HCT116 (cell line): ENCODE measurements around the gene KIF25. TPM values are rescaled to one million over a fixed set of nuclear protein-coding genes. Genes with fewer than 3 reads are reported as not detected.

ENCODE experiments used
- ATAC-seq: fragments of 200-7000 bp; cut with Tn5 transposase; 2 replicates; pipeline ENCODE4 v1.9.1; 2020; ENCODE audit warnings: mild to moderate bottlenecking, moderate library complexity
- BruUV-seq: library from RNA; stranded (reverse); fragments of 400-500 nt; replicated peaks from 2 replicates; lab custom pipeline; 2021; lab: Mats Ljungman, UMichigan
- CTCF ChIA-PET: fragments of 300-600 bp; sonication (Branson Sonifier 250); formaldehyde crosslinking; loops from one replicate; lab custom pipeline; 2021; ENCODE audit warnings: antibody characterized with exemption; lab: Charles Lee
- POLR2A ChIA-PET: fragments of 300-600, 350-600 bp; sonication (Branson Sonifier 250); formaldehyde crosslinking; loops from one replicate; lab custom pipeline; 2021; ENCODE audit warnings: antibody characterized with exemption; lab: Charles Lee
- RAD21 ChIA-PET, 2 experiments: fragments of 300-600 bp; sonication (Branson Sonifier 250); formaldehyde crosslinking; loops; one replicate each; lab custom pipeline; 2023; ENCODE audit warnings: low total read pairs in 2 of 2; ENCODE audit not compliant: uncharacterized antibody in 2 of 2, unreplicated experiment in 2 of 2, low non-redundant PET in 1 of 2; lab: Charles Lee
- DNase-seq: peaks from one replicate; pipeline ENCODE4 v3.0.0-alpha.2; 2010; ENCODE audit warnings: low read depth, low spot score
- H2AFZ ChIP-seq: fragments of 200-600 bp; shearing (Covaris generic), sonication (generic); 2 replicates; pipeline ENCODE4 v1.6.1; 2017; ENCODE audit warnings: low read depth, mixed run types, mixed read lengths, antibody characterized with exemption, low read length; ENCODE audit not compliant: poor library complexity, severe bottlenecking
- H3K27ac ChIP-seq: 2 replicates; pipeline ENCODE4 v1.5.1; 2012; ENCODE audit warnings: low read depth, low read length
- H3K27me3 ChIP-seq: fragments of 200-600 bp; sonication (generic); 2 replicates; pipeline ENCODE4 v1.6.1; 2016; ENCODE audit warnings: mixed run types, low read length, mixed read lengths; ENCODE audit not compliant: insufficient read depth
- H3K36me3 ChIP-seq, 2 experiments: fragments of 200-500 bp in 1 of 2; fragments of 200-600 bp in 1 of 2; sonication (Bioruptor generic) in 1 of 2; sonication (generic) in 1 of 2; 2 replicates each; pipeline versions ENCODE4 v1.5.1 to v1.6.1; 2014 to 2016; ENCODE audit warnings: low read length in 2 of 2, inconsistent platforms in 1 of 2, mixed read lengths in 1 of 2, mixed run types in 1 of 2; ENCODE audit not compliant: insufficient read depth in 2 of 2, control insufficient read depth in 1 of 2
- H3K4me1 ChIP-seq, 2 experiments: fragments of 200-600 bp in 1 of 2; sonication (generic) in 1 of 2; 2 replicates each; pipeline versions ENCODE4 v1.5.1 to v1.6.1; 2012 to 2017; ENCODE audit warnings: low read length in 2 of 2, inconsistent platforms in 1 of 2, mild to moderate bottlenecking in 1 of 2, mixed read lengths in 1 of 2, mixed run types in 1 of 2, moderate library complexity in 1 of 2; ENCODE audit not compliant: insufficient read depth in 2 of 2, control insufficient read depth in 1 of 2
- H3K4me2 ChIP-seq: fragments of 200-600 bp; sonication (generic); 2 replicates; pipeline ENCODE4 v1.6.1; 2017; ENCODE audit warnings: mixed run types, low read length, mixed read lengths
- H3K4me3 ChIP-seq, 2 experiments: fragments of 200-600 bp in 1 of 2; sonication (generic) in 1 of 2; replicated peaks in 1 of 2; 2 replicates each; pipeline ENCODE4 v1.5.1; 2011 to 2016; ENCODE audit warnings: low read length in 2 of 2, control low read depth in 1 of 2, low read depth in 1 of 2, mild to moderate bottlenecking in 1 of 2, mixed read lengths in 1 of 2, mixed run types in 1 of 2
- H3K79me2 ChIP-seq: fragments of 200-600 bp; sonication (generic); 2 replicates; pipeline ENCODE4 v1.6.1; 2017; ENCODE audit warnings: mild to moderate bottlenecking, mixed run types, low read length, moderate library complexity, mixed read lengths; ENCODE audit not compliant: insufficient read depth
- H3K9ac ChIP-seq: fragments of 200-600 bp; sonication (generic); 2 replicates; pipeline ENCODE4 v1.6.1; 2016; ENCODE audit warnings: low read length, mixed read lengths
- H3K9me2 ChIP-seq: fragments of 200-600 bp; sonication (generic), shearing (Covaris generic); 2 replicates; pipeline ENCODE4 v1.6.1; 2017; ENCODE audit warnings: mixed run types, mild to moderate bottlenecking, moderate library complexity; ENCODE audit not compliant: insufficient read depth
- H3K9me3 ChIP-seq, 2 experiments: fragments of 200-500 bp in 1 of 2; fragments of 200-600 bp in 1 of 2; sonication (Bioruptor generic) in 1 of 2; sonication (generic) in 1 of 2; 2 replicates each; pipeline ENCODE4 v1.6.1; 2014 to 2017; ENCODE audit warnings: low read length in 2 of 2, mixed read lengths in 2 of 2, inconsistent platforms in 1 of 2, low read depth in 1 of 2, mild to moderate bottlenecking in 1 of 2, mixed run types in 1 of 2, moderate library complexity in 1 of 2; ENCODE audit not compliant: control insufficient read depth in 1 of 2, insufficient read depth in 1 of 2
- H4K20me1 ChIP-seq: fragments of 200-600 bp; sonication (generic), shearing (Covaris generic); 2 replicates; pipeline ENCODE4 v1.6.1; 2017; ENCODE audit warnings: mixed run types, mild to moderate bottlenecking, moderate library complexity; ENCODE audit not compliant: insufficient read depth
- CBX3 ChIP-seq: IDR thresholded peaks from 2 replicates; pipeline ENCODE4 v1.6.1; 2012; ENCODE audit warnings: low read depth
- CEBPB ChIP-seq: IDR thresholded peaks from 2 replicates; pipeline ENCODE4 v1.6.1; 2012; ENCODE audit warnings: low read depth
- EGR1 ChIP-seq: IDR thresholded peaks from 2 replicates; pipeline ENCODE4 v1.6.1; 2012; ENCODE audit warnings: low read depth
- ELF1 ChIP-seq: IDR thresholded peaks from 2 replicates; pipeline ENCODE4 v1.6.1; 2012; ENCODE audit warnings: low read depth, borderline replicate concordance
- EZH2 ChIP-seq: fragments of 200-600 bp; sonication (generic); IDR thresholded peaks from 2 replicates; pipeline ENCODE4 v1.6.1; 2017; ENCODE audit warnings: antibody characterized with exemption, mixed run types
- EZH2phosphoT487 ChIP-seq: fragments of 200-600 bp; IDR thresholded peaks from 2 replicates; pipeline ENCODE4 v1.6.1; 2018; ENCODE audit warnings: antibody characterized with exemption, borderline replicate concordance
- FOSL1 ChIP-seq: IDR thresholded peaks from 2 replicates; pipeline ENCODE4 v1.6.1; 2012; ENCODE audit warnings: low read depth
- JUND ChIP-seq: IDR thresholded peaks from 2 replicates; pipeline ENCODE4 v1.6.1; 2012
- POLR2A ChIP-seq: IDR thresholded peaks from 2 replicates; pipeline ENCODE4 v1.7.0; 2011; ENCODE audit warnings: borderline replicate concordance; ENCODE audit not compliant: insufficient read depth, insufficient read length; ENCODE audit errors: extremely low read depth
- POLR2AphosphoS5 ChIP-seq: IDR thresholded peaks from 2 replicates; pipeline ENCODE4 v1.6.1; 2011; ENCODE audit warnings: mild to moderate bottlenecking, low read depth, low read length, moderate library complexity
- SIN3A ChIP-seq: IDR thresholded peaks from 2 replicates; pipeline ENCODE4 v1.6.1; 2012; ENCODE audit warnings: low read depth
- SP1 ChIP-seq: IDR thresholded peaks from 2 replicates; pipeline ENCODE4 v1.6.1; 2012; ENCODE audit warnings: low read depth
- SRF ChIP-seq: IDR thresholded peaks from 2 replicates; pipeline ENCODE4 v1.6.1; 2012; ENCODE audit warnings: low read depth
- TCF7L2 ChIP-seq: IDR thresholded peaks from 2 replicates; pipeline ENCODE4 v1.7.0; 2011; ENCODE audit warnings: borderline replicate concordance, inconsistent platforms; ENCODE audit not compliant: insufficient read depth, insufficient read length; ENCODE audit errors: extremely low read depth
- YY1 ChIP-seq: IDR thresholded peaks from 2 replicates; pipeline ENCODE4 v1.6.1; 2011; ENCODE audit warnings: low read length, low read depth, moderate library complexity, mild to moderate bottlenecking; ENCODE audit not compliant: insufficient replicate concordance; ENCODE audit errors: extremely low read depth
- ZFX ChIP-seq: fragments of 450-650 bp; IDR thresholded peaks from 2 replicates; pipeline ENCODE4 v1.6.1; 2017
- intact Hi-C: fragments of 100-400 bp; cut with micrococcal nuclease; formaldehyde crosslinking; loops from 2 replicates; pipeline ENCODE4 v1.10.0; 2022
- total RNA-seq: library from RNA; stranded (reverse); gene quantifications from one replicate; pipeline ENCODE4 v1.2.1, GENCODE V29; 2021; ENCODE audit not compliant: unreplicated experiment
- TF ChIP-seq, protein P1 (sequence below): IDR thresholded peaks from 2 replicates; pipeline ENCODE4 v1.6.1; 2012
- TF ChIP-seq, protein P2 (sequence below): IDR thresholded peaks from 2 replicates; pipeline ENCODE4 v1.6.1; 2012; ENCODE audit warnings: low read depth
- TF ChIP-seq, protein P3 (sequence below), 3 experiments: fragments of 200-600 bp in 1 of 3; sonication (generic) in 1 of 3; IDR thresholded peaks in 2 of 3; conservative IDR thresholded peaks in 1 of 3; 2 replicates each; pipeline ENCODE4 v1.5.1; 2012 to 2017; ENCODE audit warnings: low read depth in 2 of 3, low read length in 2 of 3, antibody characterized with exemption in 1 of 3, borderline replicate concordance in 1 of 3, control low read depth in 1 of 3, mild to moderate bottlenecking in 1 of 3, mixed read lengths in 1 of 3, mixed run types in 1 of 3, moderate library complexity in 1 of 3; ENCODE audit not compliant: insufficient read depth in 1 of 3
- TF ChIP-seq, protein P4 (sequence below): IDR thresholded peaks from 2 replicates; pipeline ENCODE4 v1.6.1; 2012

KIF25 gene
- total RNA-seq, 1 experiment from 2014 or later: not detected

DNA sequence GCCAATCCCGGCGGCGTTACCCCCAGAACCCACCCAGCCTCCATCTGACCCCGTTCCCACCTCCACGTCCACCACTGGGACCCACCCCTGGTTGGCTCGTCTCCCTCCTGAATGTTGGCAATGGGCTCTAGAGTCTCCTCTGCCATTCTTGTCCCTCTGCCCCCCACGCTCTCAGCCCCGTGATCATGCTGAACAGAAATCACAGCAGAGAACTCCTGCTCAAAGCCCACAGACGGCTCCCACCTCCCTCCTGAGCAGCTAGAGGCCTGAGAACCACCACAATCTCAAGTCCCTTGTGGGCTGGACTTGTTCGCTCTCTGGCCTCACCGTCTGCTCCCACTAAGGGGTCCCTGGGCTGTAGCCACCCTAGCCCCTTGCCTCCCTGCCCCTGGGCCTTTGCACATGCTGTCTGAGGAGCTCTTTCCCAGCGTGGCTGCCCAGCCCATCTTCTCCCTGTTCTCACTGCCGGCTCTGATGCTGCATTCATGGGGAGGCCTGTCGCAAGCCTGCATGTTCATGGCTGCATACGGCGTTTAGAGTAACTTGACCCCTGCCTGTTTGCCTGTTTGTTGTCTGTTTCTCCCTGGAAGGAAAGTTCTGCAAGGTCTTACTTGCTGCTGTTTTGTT lies 92.7 kb downstream of the KIF25 start:
- BruUV-seq: no TSS peak
- Histone ChIP-seq H3K79me2 (no peaks in the 10 kb centered on the region), H3K9me2 (no peaks in the 10 kb centered on the region), H3K9me3 (no peaks in the 10 kb centered on the region), H3K9ac (no peak overlapping the region), H4K20me1 (no peaks in the 10 kb centered on the region), H3K4me2 (no peak overlapping the region), H3K27ac (no peak overlapping the region), H3K4me3 (no peak overlapping the region), H2AFZ (no peak overlapping the region), H3K27me3 (no peaks in the 10 kb centered on the region), H3K4me1 (no peaks in the 10 kb centered on the region), H3K36me3 (no peaks in the 10 kb centered on the region)
- TF ChIP-seq CEBPB (no peak), SRF (no peak), JUND (no peak), CBX3 (no peak), EZH2phosphoT487 (no peak), TCF7L2 (no peak), FOSL1 (no peak), YY1 (no peak), SP1 (no peak), ELF1 (no peak), ZFX (no peak), EGR1 (no peak), POLR2AphosphoS5 (no peak), POLR2A (no peak), EZH2 (no peak), SIN3A (no peak)
- TF ChIP-seq, protein P1, sequence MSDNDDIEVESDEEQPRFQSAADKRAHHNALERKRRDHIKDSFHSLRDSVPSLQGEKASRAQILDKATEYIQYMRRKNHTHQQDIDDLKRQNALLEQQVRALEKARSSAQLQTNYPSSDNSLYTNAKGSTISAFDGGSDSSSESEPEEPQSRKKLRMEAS: no peak
- TF ChIP-seq, protein P2, sequence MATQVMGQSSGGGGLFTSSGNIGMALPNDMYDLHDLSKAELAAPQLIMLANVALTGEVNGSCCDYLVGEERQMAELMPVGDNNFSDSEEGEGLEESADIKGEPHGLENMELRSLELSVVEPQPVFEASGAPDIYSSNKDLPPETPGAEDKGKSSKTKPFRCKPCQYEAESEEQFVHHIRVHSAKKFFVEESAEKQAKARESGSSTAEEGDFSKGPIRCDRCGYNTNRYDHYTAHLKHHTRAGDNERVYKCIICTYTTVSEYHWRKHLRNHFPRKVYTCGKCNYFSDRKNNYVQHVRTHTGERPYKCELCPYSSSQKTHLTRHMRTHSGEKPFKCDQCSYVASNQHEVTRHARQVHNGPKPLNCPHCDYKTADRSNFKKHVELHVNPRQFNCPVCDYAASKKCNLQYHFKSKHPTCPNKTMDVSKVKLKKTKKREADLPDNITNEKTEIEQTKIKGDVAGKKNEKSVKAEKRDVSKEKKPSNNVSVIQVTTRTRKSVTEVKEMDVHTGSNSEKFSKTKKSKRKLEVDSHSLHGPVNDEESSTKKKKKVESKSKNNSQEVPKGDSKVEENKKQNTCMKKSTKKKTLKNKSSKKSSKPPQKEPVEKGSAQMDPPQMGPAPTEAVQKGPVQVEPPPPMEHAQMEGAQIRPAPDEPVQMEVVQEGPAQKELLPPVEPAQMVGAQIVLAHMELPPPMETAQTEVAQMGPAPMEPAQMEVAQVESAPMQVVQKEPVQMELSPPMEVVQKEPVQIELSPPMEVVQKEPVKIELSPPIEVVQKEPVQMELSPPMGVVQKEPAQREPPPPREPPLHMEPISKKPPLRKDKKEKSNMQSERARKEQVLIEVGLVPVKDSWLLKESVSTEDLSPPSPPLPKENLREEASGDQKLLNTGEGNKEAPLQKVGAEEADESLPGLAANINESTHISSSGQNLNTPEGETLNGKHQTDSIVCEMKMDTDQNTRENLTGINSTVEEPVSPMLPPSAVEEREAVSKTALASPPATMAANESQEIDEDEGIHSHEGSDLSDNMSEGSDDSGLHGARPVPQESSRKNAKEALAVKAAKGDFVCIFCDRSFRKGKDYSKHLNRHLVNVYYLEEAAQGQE: no peak
- TF ChIP-seq, protein P3, sequence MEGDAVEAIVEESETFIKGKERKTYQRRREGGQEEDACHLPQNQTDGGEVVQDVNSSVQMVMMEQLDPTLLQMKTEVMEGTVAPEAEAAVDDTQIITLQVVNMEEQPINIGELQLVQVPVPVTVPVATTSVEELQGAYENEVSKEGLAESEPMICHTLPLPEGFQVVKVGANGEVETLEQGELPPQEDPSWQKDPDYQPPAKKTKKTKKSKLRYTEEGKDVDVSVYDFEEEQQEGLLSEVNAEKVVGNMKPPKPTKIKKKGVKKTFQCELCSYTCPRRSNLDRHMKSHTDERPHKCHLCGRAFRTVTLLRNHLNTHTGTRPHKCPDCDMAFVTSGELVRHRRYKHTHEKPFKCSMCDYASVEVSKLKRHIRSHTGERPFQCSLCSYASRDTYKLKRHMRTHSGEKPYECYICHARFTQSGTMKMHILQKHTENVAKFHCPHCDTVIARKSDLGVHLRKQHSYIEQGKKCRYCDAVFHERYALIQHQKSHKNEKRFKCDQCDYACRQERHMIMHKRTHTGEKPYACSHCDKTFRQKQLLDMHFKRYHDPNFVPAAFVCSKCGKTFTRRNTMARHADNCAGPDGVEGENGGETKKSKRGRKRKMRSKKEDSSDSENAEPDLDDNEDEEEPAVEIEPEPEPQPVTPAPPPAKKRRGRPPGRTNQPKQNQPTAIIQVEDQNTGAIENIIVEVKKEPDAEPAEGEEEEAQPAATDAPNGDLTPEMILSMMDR (IDR thresholded peaks at IDR 0.05 in 2 of 3, conservative IDR thresholded peaks at IDR 0.05 in 1 of 3; ENCODE audit: borderline replicate concordance in 1 of 3, insufficient read depth in 1 of 3, low read depth in 2 of 3, low read length in 2 of 3): no peak
- TF ChIP-seq, protein P4, sequence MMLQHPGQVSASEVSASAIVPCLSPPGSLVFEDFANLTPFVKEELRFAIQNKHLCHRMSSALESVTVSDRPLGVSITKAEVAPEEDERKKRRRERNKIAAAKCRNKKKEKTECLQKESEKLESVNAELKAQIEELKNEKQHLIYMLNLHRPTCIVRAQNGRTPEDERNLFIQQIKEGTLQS: no peak
- ATAC-seq (no peak), DNase-seq (no peak)
- ChIA-PET POLR2A (no interaction called here), CTCF (no interaction called here), RAD21 (no interaction called here)
- intact Hi-C loops: no loop called here
